GM12878 (cell line): ENCODE data around the gene ARPC1B. TPM values are rescaled to one million over a fixed set of nuclear protein-coding genes. Genes with fewer than 3 reads are reported as not detected.

Experiments
- ATAC-seq: fragments of 200-7000 bp; cut with Tn5 transposase; 3 replicates; pipeline ENCODE4 v1.9.1; 2020; ENCODE audit warnings: mild to moderate bottlenecking, moderate library complexity
- BruUV-seq: library from RNA; stranded (reverse); fragments of 400-500 nt; replicated peaks from 2 replicates; lab custom pipeline; 2021; lab: Mats Ljungman, UMichigan
- CTCF ChIA-PET: fragments of 300-600 bp; sonication (Branson Sonifier 250); formaldehyde crosslinking; extraction: SDS; loops from one replicate; lab custom pipeline; 2021; ENCODE audit warnings: inconsistent platforms; lab: Yijun Ruan, JAX
- POLR2A ChIA-PET: fragments of 350-600 bp; formaldehyde crosslinking; extraction: SDS; loops from one replicate; lab custom pipeline; 2021; ENCODE audit warnings: inconsistent platforms; lab: Charles Lee
- RAD21 ChIA-PET: fragments of 300-600 bp; sonication (Branson Sonifier 250); formaldehyde crosslinking; loops from one replicate; lab custom pipeline; 2023; ENCODE audit warnings: antibody characterized with exemption; ENCODE audit not compliant: unreplicated experiment; lab: Charles Lee
- SMC1A ChIA-PET: fragments of 300-600 bp; sonication (Branson Sonifier 250); formaldehyde crosslinking; loops from one replicate; lab custom pipeline; 2023; ENCODE audit not compliant: unreplicated experiment, uncharacterized antibody; lab: Charles Lee
- DNase-seq: peaks from one replicate; pipeline ENCODE4 v3.0.0-alpha.2; 2011; ENCODE audit warnings: low read depth, low spot score
- FAIRE-seq: peaks from 3 replicates; lab custom pipeline; 2011; peaks lifted over from hg19 to GRCh38; lab: Jason Lieb, UNC
- H2AFZ ChIP-seq: 2 replicates; pipeline ENCODE4 v1.6.0; 2011; ENCODE audit warnings: low read depth, low read length, control low read depth; ENCODE audit not compliant: control insufficient read depth
- H3K27ac ChIP-seq: 2 replicates; pipeline ENCODE4 v1.5.1; 2011; ENCODE audit warnings: control low read depth; ENCODE audit not compliant: control insufficient read depth, insufficient read depth
- H3K27me3 ChIP-seq, 2 experiments: replicated peaks in 1 of 2; 2 replicates each; pipeline versions ENCODE4 v1.6.0 to v1.6.1; 2011; ENCODE audit warnings: low read length in 1 of 2; ENCODE audit not compliant: control insufficient read depth in 2 of 2, insufficient read depth in 2 of 2
- H3K36me3 ChIP-seq, 2 experiments: 2 replicates each; pipeline ENCODE4 v1.5.1; 2011; ENCODE audit warnings: low read length in 1 of 2; ENCODE audit not compliant: control insufficient read depth in 2 of 2, insufficient read depth in 2 of 2
- H3K4me1 ChIP-seq: 2 replicates; pipeline ENCODE4 v1.6.1; 2011; ENCODE audit warnings: mild to moderate bottlenecking, low read length, moderate library complexity, mixed read lengths; ENCODE audit not compliant: control insufficient read depth, insufficient read depth
- H3K4me2 ChIP-seq: 2 replicates; pipeline ENCODE4 v1.6.0; 2011; ENCODE audit warnings: control low read depth; ENCODE audit not compliant: control insufficient read depth, insufficient read depth
- H3K4me3 ChIP-seq: fragments of 200-600 bp; sonication (generic); 2 replicates; pipeline ENCODE4 v1.5.1; 2016
- H3K79me2 ChIP-seq: 2 replicates; pipeline ENCODE4 v1.6.0; 2011; ENCODE audit warnings: low read length; ENCODE audit not compliant: control insufficient read depth, insufficient read depth
- H3K9ac ChIP-seq: 2 replicates; pipeline ENCODE4 v1.8.0; 2011; ENCODE audit warnings: low read length, control low read depth, mixed read lengths; ENCODE audit not compliant: control insufficient read depth, insufficient read depth
- H3K9me3 ChIP-seq: replicated peaks from 3 replicates; pipeline ENCODE4 v1.5.1; 2011; ENCODE audit warnings: mild to moderate bottlenecking, low read length; ENCODE audit not compliant: control insufficient read depth, insufficient read depth
- H4K20me1 ChIP-seq: 2 replicates; pipeline ENCODE4 v1.6.0; 2011; ENCODE audit not compliant: control insufficient read depth, insufficient read depth
- ATF3 ChIP-seq: IDR thresholded peaks from 2 replicates; pipeline ENCODE4 v1.6.1; 2011; ENCODE audit warnings: low read depth, mild to moderate bottlenecking, low read length, moderate library complexity, borderline replicate concordance; ENCODE audit errors: extremely low read depth
- DPF2 ChIP-seq: fragments of 450-650 bp; IDR thresholded peaks from 2 replicates; pipeline ENCODE4 v1.6.1; 2017; ENCODE audit warnings: mild to moderate bottlenecking
- HCFC1 ChIP-seq: fragments of 150-350 bp; IDR thresholded peaks from 2 replicates; pipeline ENCODE4 v1.6.1; 2014; ENCODE audit warnings: low read length
- IKZF2 ChIP-seq, 2 experiments: fragments of 450-650 bp; IDR thresholded peaks; 2 replicates each; pipeline ENCODE4 v1.6.1; 2017; ENCODE audit warnings: mild to moderate bottlenecking in 2 of 2, moderate library complexity in 2 of 2
- MXI1 ChIP-seq: fragments of 150-350 bp; IDR thresholded peaks from 2 replicates; pipeline ENCODE4 v1.6.1; 2011; ENCODE audit warnings: low read depth, mild to moderate bottlenecking, inconsistent platforms, low read length, improper control_type of control experiment
- NBN ChIP-seq: fragments of 450-650 bp; IDR thresholded peaks from 2 replicates; pipeline ENCODE4 v1.6.1; 2016
- NFIC ChIP-seq: IDR thresholded peaks from 2 replicates; pipeline ENCODE4 v1.6.1; 2012; ENCODE audit warnings: low read depth, mild to moderate bottlenecking, inconsistent platforms, low read length, moderate library complexity
- NFYB ChIP-seq: IDR thresholded peaks from 2 replicates; pipeline ENCODE4 v1.6.1; 2011; ENCODE audit warnings: low read depth, mild to moderate bottlenecking, low read length, improper control_type of control experiment, moderate library complexity; ENCODE audit not compliant: insufficient read depth
- PAX8 ChIP-seq: fragments of 450-650 bp; IDR thresholded peaks from 2 replicates; pipeline ENCODE4 v1.6.1; 2017; ENCODE audit warnings: mild to moderate bottlenecking, moderate library complexity
- RAD21 ChIP-seq: IDR thresholded peaks from 2 replicates; pipeline ENCODE4 v1.6.1; 2011; ENCODE audit warnings: mild to moderate bottlenecking, low read depth, low read length, moderate library complexity; ENCODE audit not compliant: insufficient read depth
- RCOR1 ChIP-seq: conservative IDR thresholded peaks from 2 replicates; pipeline ENCODE4 v1.6.1; 2012; ENCODE audit warnings: low read depth, low read length, improper control_type of control experiment
- SP1 ChIP-seq: IDR thresholded peaks from one replicate; pipeline ENCODE4 v1.6.1; 2011; ENCODE audit warnings: low read depth, low read length
- SPI1 ChIP-seq: IDR thresholded peaks from 2 replicates; pipeline ENCODE4 v1.6.1; 2011; ENCODE audit warnings: low read depth, mild to moderate bottlenecking, low read length, moderate library complexity, borderline replicate concordance; ENCODE audit not compliant: insufficient read depth
- SUPT20H ChIP-seq: IDR thresholded peaks from 2 replicates; pipeline ENCODE4 v1.6.1; 2011; ENCODE audit warnings: low read depth, mild to moderate bottlenecking, low read length, moderate library complexity, borderline replicate concordance; ENCODE audit not compliant: control insufficient read depth
- TBL1XR1 ChIP-seq: IDR thresholded peaks from 2 replicates; pipeline ENCODE4 v1.6.1; 2012; ENCODE audit warnings: low read depth, low read length, improper control_type of control experiment
- WGBS: methylation state at CpG from one replicate; pipeline ENCODE4 v1.1.6; 2016; ENCODE audit warnings: low lambda C conversion rate; ENCODE audit not compliant: insufficient replicate concordance, insufficient coverage; ENCODE audit errors: missing lambda C conversion rate; 5-methylcytosine and 5-hydroxymethylcytosine counted together
- in situ Hi-C: fragments of 300-500 bp; cut with MboI; formaldehyde crosslinking; loops from 9 replicates; pipeline ENCODE4 v1.14.3; 2018; ENCODE audit warnings: mixed read lengths
- intact Hi-C: fragments of 100-400 bp; cut with micrococcal nuclease; formaldehyde crosslinking; loops from one replicate; pipeline ENCODE4 v1.14.2; 2022; ENCODE audit not compliant: unreplicated experiment
- polyA plus RNA-seq, 11 experiments: library from polyadenylated mRNA; depleted of rRNA in 4 of 11; unstranded in 6 of 11; stranded (reverse) in 5 of 11; fragments of >200 nt; fragmentation: Nextera tagmentation in 4 of 11; fragmentation: Illumina TruSeq in 1 of 11; extraction: Ambion mirVana in 4 of 11; extraction: Trizol in 1 of 11; gene quantifications; 1 replicate in 1 of 11; 2 replicates in 10 of 11; pipeline versions ENCODE4 v1.2.1 to v1.2.3, GENCODE V29; 2011 to 2016; ENCODE audit warnings: inconsistent platforms in 2 of 11, missing spikeins in 2 of 11, low read depth in 1 of 11
- total RNA-seq, 4 experiments: library from RNA; depleted of rRNA in 3 of 4; stranded (reverse); fragments of >200 nt in 3 of 4; fragmentation: Illumina TruSeq in 1 of 4; extraction: Trizol in 1 of 4; gene quantifications; 2 replicates each; pipeline versions ENCODE4 v1.2.1 to v1.2.3, GENCODE V29; 2013 to 2021
- TF ChIP-seq, protein P1 (sequence below): fragments of 450-650 bp; IDR thresholded peaks from 2 replicates; pipeline ENCODE4 v1.6.1; 2017; ENCODE audit warnings: mild to moderate bottlenecking, moderate library complexity
- TF ChIP-seq, protein P2 (sequence below), 3 experiments: IDR thresholded peaks in 2 of 3; conservative IDR thresholded peaks in 1 of 3; 2 replicates each; pipeline ENCODE4 v1.5.1; 2011; ENCODE audit warnings: low read depth in 3 of 3, low read length in 3 of 3, mild to moderate bottlenecking in 3 of 3, control low read depth in 2 of 3, moderate library complexity in 2 of 3, inconsistent platforms in 1 of 3, mixed read lengths in 1 of 3; ENCODE audit not compliant: control insufficient read depth in 2 of 3, insufficient read depth in 1 of 3; ENCODE audit errors: extremely low read depth in 1 of 3
- TF ChIP-seq, protein P3 (sequence below): IDR thresholded peaks from 2 replicates; pipeline ENCODE4 v1.6.1; 2011; ENCODE audit warnings: low read depth, low read length, improper control_type of control experiment, borderline replicate concordance

The ARPC1B gene
- total and polyA plus RNA-seq, 10 of the 15 experiments (the other 5 are each of a cell fraction or from before 2014, with no cell fraction given), result 14.1 to 762 (median 387) TPM

DNA sequence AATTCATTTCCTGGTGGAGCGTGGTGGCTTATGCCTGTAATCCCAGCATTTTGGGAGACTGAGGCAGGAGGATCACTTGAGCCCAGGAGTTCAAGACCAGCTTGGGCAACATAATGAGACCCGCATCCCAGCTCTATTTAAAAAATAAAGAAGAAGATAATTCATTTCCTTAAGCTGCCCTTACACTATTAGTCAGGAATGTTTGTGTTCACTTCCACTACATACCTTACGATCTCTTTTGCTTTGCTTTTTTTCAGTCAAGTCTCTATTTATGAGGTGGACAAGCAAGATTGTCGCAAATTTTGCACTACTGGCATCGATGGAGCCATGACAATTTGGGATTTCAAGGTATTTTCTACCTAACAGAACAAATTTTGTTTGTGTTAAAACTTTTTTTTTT, 11.2 kb upstream of the ARPC1B start:
- BruUV-seq, result no TSS peak
- ChIA-PET SMC1A (no interaction called here), POLR2A (interaction anchor here (0.6 kb wide), 1 partner anchor 112 kb away, joined by 6 read pairs; no protein-coding TSS in a partner anchor), CTCF (no interaction called here), RAD21 (no interaction called here)
- no peak overlapping the region for H3K4me3 ChIP-seq
- TF ChIP-seq, protein P1, sequence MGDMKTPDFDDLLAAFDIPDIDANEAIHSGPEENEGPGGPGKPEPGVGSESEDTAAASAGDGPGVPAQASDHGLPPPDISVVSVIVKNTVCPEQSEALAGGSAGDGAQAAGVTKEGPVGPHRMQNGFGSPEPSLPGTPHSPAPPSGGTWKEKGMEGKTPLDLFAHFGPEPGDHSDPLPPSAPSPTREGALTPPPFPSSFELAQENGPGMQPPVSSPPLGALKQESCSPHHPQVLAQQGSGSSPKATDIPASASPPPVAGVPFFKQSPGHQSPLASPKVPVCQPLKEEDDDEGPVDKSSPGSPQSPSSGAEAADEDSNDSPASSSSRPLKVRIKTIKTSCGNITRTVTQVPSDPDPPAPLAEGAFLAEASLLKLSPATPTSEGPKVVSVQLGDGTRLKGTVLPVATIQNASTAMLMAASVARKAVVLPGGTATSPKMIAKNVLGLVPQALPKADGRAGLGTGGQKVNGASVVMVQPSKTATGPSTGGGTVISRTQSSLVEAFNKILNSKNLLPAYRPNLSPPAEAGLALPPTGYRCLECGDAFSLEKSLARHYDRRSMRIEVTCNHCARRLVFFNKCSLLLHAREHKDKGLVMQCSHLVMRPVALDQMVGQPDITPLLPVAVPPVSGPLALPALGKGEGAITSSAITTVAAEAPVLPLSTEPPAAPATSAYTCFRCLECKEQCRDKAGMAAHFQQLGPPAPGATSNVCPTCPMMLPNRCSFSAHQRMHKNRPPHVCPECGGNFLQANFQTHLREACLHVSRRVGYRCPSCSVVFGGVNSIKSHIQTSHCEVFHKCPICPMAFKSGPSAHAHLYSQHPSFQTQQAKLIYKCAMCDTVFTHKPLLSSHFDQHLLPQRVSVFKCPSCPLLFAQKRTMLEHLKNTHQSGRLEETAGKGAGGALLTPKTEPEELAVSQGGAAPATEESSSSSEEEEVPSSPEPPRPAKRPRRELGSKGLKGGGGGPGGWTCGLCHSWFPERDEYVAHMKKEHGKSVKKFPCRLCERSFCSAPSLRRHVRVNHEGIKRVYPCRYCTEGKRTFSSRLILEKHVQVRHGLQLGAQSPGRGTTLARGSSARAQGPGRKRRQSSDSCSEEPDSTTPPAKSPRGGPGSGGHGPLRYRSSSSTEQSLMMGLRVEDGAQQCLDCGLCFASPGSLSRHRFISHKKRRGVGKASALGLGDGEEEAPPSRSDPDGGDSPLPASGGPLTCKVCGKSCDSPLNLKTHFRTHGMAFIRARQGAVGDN, result no peak
- TF ChIP-seq RCOR1 (no peak), IKZF2 (IDR thresholded peaks at IDR 0.05) (no peak), SUPT20H (no peak), SP1 (no peak), HCFC1 (no peak), MXI1 (no peak), TBL1XR1 (no peak), ATF3 (no peak), DPF2 (no peak), PAX8 (no peak), NBN (no peak), RAD21 (no peak), NFYB (no peak), SPI1 (no peak), NFIC (no peak)
- TF ChIP-seq, protein P2, sequence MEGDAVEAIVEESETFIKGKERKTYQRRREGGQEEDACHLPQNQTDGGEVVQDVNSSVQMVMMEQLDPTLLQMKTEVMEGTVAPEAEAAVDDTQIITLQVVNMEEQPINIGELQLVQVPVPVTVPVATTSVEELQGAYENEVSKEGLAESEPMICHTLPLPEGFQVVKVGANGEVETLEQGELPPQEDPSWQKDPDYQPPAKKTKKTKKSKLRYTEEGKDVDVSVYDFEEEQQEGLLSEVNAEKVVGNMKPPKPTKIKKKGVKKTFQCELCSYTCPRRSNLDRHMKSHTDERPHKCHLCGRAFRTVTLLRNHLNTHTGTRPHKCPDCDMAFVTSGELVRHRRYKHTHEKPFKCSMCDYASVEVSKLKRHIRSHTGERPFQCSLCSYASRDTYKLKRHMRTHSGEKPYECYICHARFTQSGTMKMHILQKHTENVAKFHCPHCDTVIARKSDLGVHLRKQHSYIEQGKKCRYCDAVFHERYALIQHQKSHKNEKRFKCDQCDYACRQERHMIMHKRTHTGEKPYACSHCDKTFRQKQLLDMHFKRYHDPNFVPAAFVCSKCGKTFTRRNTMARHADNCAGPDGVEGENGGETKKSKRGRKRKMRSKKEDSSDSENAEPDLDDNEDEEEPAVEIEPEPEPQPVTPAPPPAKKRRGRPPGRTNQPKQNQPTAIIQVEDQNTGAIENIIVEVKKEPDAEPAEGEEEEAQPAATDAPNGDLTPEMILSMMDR (IDR thresholded peaks at IDR 0.05 in 2 of 3, conservative IDR thresholded peaks at IDR 0.05 in 1 of 3; ENCODE audit: control insufficient read depth in 2 of 3, extremely low read depth in 1 of 3, insufficient read depth in 1 of 3, low read depth in 3 of 3, low read length in 3 of 3), result no peak
- TF ChIP-seq, protein P3, sequence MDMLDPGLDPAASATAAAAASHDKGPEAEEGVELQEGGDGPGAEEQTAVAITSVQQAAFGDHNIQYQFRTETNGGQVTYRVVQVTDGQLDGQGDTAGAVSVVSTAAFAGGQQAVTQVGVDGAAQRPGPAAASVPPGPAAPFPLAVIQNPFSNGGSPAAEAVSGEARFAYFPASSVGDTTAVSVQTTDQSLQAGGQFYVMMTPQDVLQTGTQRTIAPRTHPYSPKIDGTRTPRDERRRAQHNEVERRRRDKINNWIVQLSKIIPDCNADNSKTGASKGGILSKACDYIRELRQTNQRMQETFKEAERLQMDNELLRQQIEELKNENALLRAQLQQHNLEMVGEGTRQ, result no peak
- intact Hi-C loops, result no loop called here
- H3K4me1 ChIP-seq, result no peaks in the 10 kb centered on the region
- no peak overlapping the region for H2AFZ ChIP-seq
- H4K20me1 ChIP-seq, result no peaks in the 10 kb centered on the region
- 96% methylated on average over 5 of the region's 5 CpGs for WGBS
- H3K9me3 ChIP-seq, result no peaks in the 10 kb centered on the region
- in situ Hi-C loops, result no loop called here
- FAIRE-seq (no peak), DNase-seq (no peak), ATAC-seq (no peak)
- no peak overlapping the region for H3K27ac ChIP-seq
- peaks cover 18 to 39% of the 10 kb centered on the region in 2 experiments for H3K36me3 ChIP-seq
- H3K27me3 ChIP-seq, result no peaks in the 10 kb centered on the region
- no peak overlapping the region for H3K4me2 ChIP-seq
- H3K9ac ChIP-seq, result no peak overlapping the region
- no peaks in the 10 kb centered on the region for H3K79me2 ChIP-seq
